Endothelial cell of umbilical vein (primary cell): ENCODE data around the gene AKAP11. TPM values are rescaled to one million over a fixed set of nuclear protein-coding genes. Genes with fewer than 3 reads are reported as not detected.
A peak's percentile ranks its signal among the peaks of the same experiment; 100 is the strongest.

ENCODE experiments used
- BruUV-seq: library from RNA; stranded (reverse); fragments of 400-500 nt; replicated peaks from 2 replicates; lab custom pipeline; 2021; lab: Mats Ljungman, UMichigan
- CTCF ChIA-PET: fragments of 300-600, 350-600 bp; sonication (Branson Sonifier 250); formaldehyde crosslinking; loops from one replicate; lab custom pipeline; 2021; ENCODE audit warnings: antibody characterized with exemption, inconsistent platforms; lab: Charles Lee
- POLR2A ChIA-PET: fragments of 300-600, 350-600 bp; sonication (Branson Sonifier 250); formaldehyde crosslinking; loops from one replicate; lab custom pipeline; 2021; ENCODE audit warnings: antibody characterized with exemption, inconsistent platforms; lab: Charles Lee
- DNase-seq: peaks from one replicate; pipeline ENCODE4 v3.0.0-alpha.2; 2011; ENCODE audit warnings: low read depth, low spot score
- FAIRE-seq: peaks from 2 replicates; lab custom pipeline; 2011; peaks lifted over from hg19 to GRCh38; lab: Jason Lieb, UNC
- H2AFZ ChIP-seq: 2 replicates; pipeline ENCODE4 v1.6.0; 2012; ENCODE audit warnings: low read depth, low read length, control low read depth, inconsistent platforms
- H3K27ac ChIP-seq: 2 replicates; pipeline ENCODE4 v1.5.1; 2011; ENCODE audit warnings: low read depth, mild to moderate bottlenecking, control low read depth, low read length, moderate library complexity; ENCODE audit not compliant: insufficient read depth
- H3K27me3 ChIP-seq, 2 experiments: 2 replicates each; pipeline versions ENCODE4 v1.6.0 to v1.6.1; 2011; ENCODE audit warnings: low read length in 2 of 2, mixed read lengths in 1 of 2; ENCODE audit not compliant: control insufficient read depth in 2 of 2, insufficient read depth in 2 of 2
- H3K36me3 ChIP-seq, 2 experiments: 2 replicates in 1 of 2; 3 replicates in 1 of 2; pipeline ENCODE4 v1.5.1; 2011; ENCODE audit warnings: low read length in 2 of 2, mild to moderate bottlenecking in 1 of 2, moderate library complexity in 1 of 2; ENCODE audit not compliant: control insufficient read depth in 2 of 2, insufficient read depth in 2 of 2; ENCODE audit errors: extremely low read depth in 1 of 2
- H3K4me1 ChIP-seq: 3 replicates; pipeline ENCODE4 v1.5.1; 2011; ENCODE audit warnings: mild to moderate bottlenecking, low read length; ENCODE audit not compliant: control insufficient read depth, insufficient read depth; ENCODE audit errors: extremely low read depth
- H3K4me2 ChIP-seq: 2 replicates; pipeline ENCODE4 v1.6.1; 2011; ENCODE audit warnings: low read length, control low read depth, mixed read lengths; ENCODE audit not compliant: insufficient read depth
- H3K4me3 ChIP-seq, 3 experiments: fragments of 200-600 bp in 1 of 3; sonication (generic), shearing (Covaris generic) in 1 of 3; replicated peaks in 1 of 3; 2 replicates each; pipeline ENCODE4 v1.5.1; 2011 to 2016; ENCODE audit warnings: control low read depth in 3 of 3, low read length in 3 of 3, mild to moderate bottlenecking in 2 of 3, inconsistent platforms in 1 of 3, low read depth in 1 of 3, moderate library complexity in 1 of 3; ENCODE audit not compliant: insufficient read depth in 1 of 3
- H3K79me2 ChIP-seq: 2 replicates; pipeline ENCODE4 v1.6.0; 2012; ENCODE audit warnings: low read length, inconsistent platforms; ENCODE audit not compliant: control insufficient read depth, insufficient read depth
- H3K9ac ChIP-seq: replicated peaks from 2 replicates; pipeline ENCODE3; 2011; ENCODE audit warnings: low read length, control low read depth; ENCODE audit not compliant: insufficient read depth; ENCODE audit errors: extremely low read depth
- H3K9me1 ChIP-seq: replicated peaks from 3 replicates; pipeline ENCODE4 v1.6.0; 2011; ENCODE audit warnings: mild to moderate bottlenecking, low read length; ENCODE audit not compliant: control insufficient read depth, insufficient read depth; ENCODE audit errors: extremely low read depth
- H3K9me3 ChIP-seq: replicated peaks from 2 replicates; pipeline ENCODE4 v1.5.1; 2012; ENCODE audit warnings: low read length, inconsistent platforms; ENCODE audit not compliant: control insufficient read depth, insufficient read depth
- H4K20me1 ChIP-seq: replicated peaks from 2 replicates; pipeline ENCODE3; 2011; ENCODE audit warnings: mild to moderate bottlenecking, low read length; ENCODE audit not compliant: control insufficient read depth, insufficient read depth; ENCODE audit errors: extremely low read depth
- CTCF ChIP-seq, 2 donors: IDR thresholded peaks; 1 replicate in 1 of 2; 2 replicates in 1 of 2; pipeline ENCODE4 v1.5.1; 2011; ENCODE audit warnings: low read length in 2 of 2, mild to moderate bottlenecking in 2 of 2, moderate library complexity in 2 of 2, control low read depth in 1 of 2, inconsistent platforms in 1 of 2, low read depth in 1 of 2; ENCODE audit not compliant: insufficient read depth in 1 of 2; ENCODE audit errors: extremely low read depth in 1 of 2
- EZH2 ChIP-seq: IDR thresholded peaks from 2 replicates; pipeline ENCODE4 v1.6.1; 2012; ENCODE audit warnings: borderline replicate concordance, low read depth, mild to moderate bottlenecking, moderate library complexity, low read length, inconsistent platforms; ENCODE audit not compliant: severe bottlenecking
- FOS ChIP-seq: IDR thresholded peaks from 2 replicates; pipeline ENCODE4 v1.6.1; 2011; ENCODE audit warnings: mild to moderate bottlenecking, low read length, moderate library complexity, borderline replicate concordance; ENCODE audit not compliant: insufficient read depth
- GATA2 ChIP-seq: IDR thresholded peaks from 2 replicates; pipeline ENCODE4 v1.7.0; 2011; ENCODE audit warnings: low read depth, mild to moderate bottlenecking, moderate library complexity, mixed read lengths, low read length; ENCODE audit not compliant: insufficient read length, insufficient read depth
- JUN ChIP-seq: IDR thresholded peaks from 2 replicates; pipeline ENCODE4 v1.6.1; 2011; ENCODE audit warnings: borderline replicate concordance, low read depth; ENCODE audit not compliant: insufficient read length, insufficient read depth
- MAX ChIP-seq: IDR thresholded peaks from 2 replicates; pipeline ENCODE4 v1.6.1; 2011; ENCODE audit not compliant: insufficient read depth, insufficient read length
- MYC ChIP-seq: IDR thresholded peaks from one replicate; pipeline ENCODE4 v1.6.1; 2011; ENCODE audit warnings: mild to moderate bottlenecking, low read depth, low read length
- POLR2A ChIP-seq: IDR thresholded peaks from 2 replicates; pipeline ENCODE4 v1.6.1; 2012; ENCODE audit warnings: low read depth, mild to moderate bottlenecking, control low read depth, low read length
- POLR2AphosphoS5 ChIP-seq: IDR thresholded peaks from 2 replicates; pipeline ENCODE4 v1.6.1; 2012; ENCODE audit warnings: low read depth, mild to moderate bottlenecking, control low read depth, low read length, moderate library complexity; ENCODE audit not compliant: insufficient read depth
- dilution Hi-C: fragments of 300-500 bp; cut with MboI; formaldehyde crosslinking; loops from one replicate; pipeline ENCODE4 v1.15.0; 2019; ENCODE audit warnings: low sequenced_read_pairs; ENCODE audit not compliant: extremely low pct_ligation_motif_present
- intact Hi-C: fragments of 100-400 bp; cut with micrococcal nuclease; formaldehyde crosslinking; loops from one replicate; pipeline ENCODE4 v1.10.0; 2022
- polyA plus RNA-seq, 4 experiments: library from polyadenylated mRNA; depleted of rRNA in 3 of 4; stranded (reverse) in 3 of 4; unstranded in 1 of 4; fragments of >200 nt; gene quantifications; 2 replicates each; pipeline versions ENCODE4 v1.2.1 to v1.2.3, GENCODE V29; 2011 to 2012; ENCODE audit warnings: missing spikeins in 1 of 4
- total RNA-seq: library from RNA; stranded (reverse); gene quantifications from 2 replicates; pipeline ENCODE4 v1.2.3, GENCODE V29; 2021

AKAP11 gene
- total and polyA plus RNA-seq, 2 donors (not counting 3 experiments of a cell fraction or from before 2014, with no cell fraction given) = 4.9 to 20.2 TPM

- TF ChIP-seq MAX (no peak), POLR2A (no peak), POLR2AphosphoS5 (no peak), MYC (no peak), EZH2 (no peak)
- H3K9ac ChIP-seq = peak overlapping the region; percentile 64
- H2AFZ ChIP-seq = peak overlapping the region; percentile 87
- H3K4me3 ChIP-seq = peak overlapping the region; percentile 55 to 86 (median 66)
- H3K27me3 ChIP-seq = no peaks in the 10 kb centered on the region
- H3K79me2 ChIP-seq = peaks cover 32% of the 10 kb centered on the region
- H3K4me2 ChIP-seq = peak overlapping the region; percentile 95
- ChIA-PET POLR2A (no interaction called here), CTCF (interaction anchor here (1.2 to 1.4 kb wide), 2 partner anchors 16 to 61 kb away, joined by 3 to 6 read pairs; no protein-coding TSS in a partner anchor)
- no peaks in the 10 kb centered on the region for H4K20me1 ChIP-seq
- no peaks in the 10 kb centered on the region for H3K9me3 ChIP-seq
- intact Hi-C loops = loop anchor here (5.0 kb wide), 1 partner anchor 225 kb away; the partner anchor contains the start of gene DGKH
- FAIRE-seq = no peak
- no peaks in the 10 kb centered on the region for H3K36me3 ChIP-seq
- DNase-seq = no peak
- dilution Hi-C loops = no loop called here
- no peaks in the 10 kb centered on the region for H3K9me1 ChIP-seq
- H3K4me1 ChIP-seq = peaks cover 17% of the 10 kb centered on the region
- no TSS peak for BruUV-seq
- no peak overlapping the region for H3K27ac ChIP-seq
These were observed 838 bp downstream of the AKAP11 start for GRCh38 chr13:42272804-42273175.

GRCh38 chr13:42274386-42275097 lies 2.6 kb downstream of the AKAP11 start:
- H2AFZ ChIP-seq = no peak overlapping the region
- no peak overlapping the region for H3K4me3 ChIP-seq
- ChIA-PET CTCF (no interaction called here), POLR2A (no interaction called here)
- H3K9me1 ChIP-seq = no peaks in the 10 kb centered on the region
- TF ChIP-seq POLR2A = no peak
- no peak for TF ChIP-seq GATA2
- no peak for TF ChIP-seq FOS
- TF ChIP-seq CTCF (IDR thresholded peaks at IDR 0.05; ENCODE audit: extremely low read depth in 1 of 2, insufficient read depth in 1 of 2, low read depth in 1 of 2, low read length in 2 of 2) = no peak
- TF ChIP-seq MYC = no peak
- no peak for TF ChIP-seq JUN
- no peak for TF ChIP-seq MAX
- TF ChIP-seq EZH2 = no peak
- TF ChIP-seq POLR2AphosphoS5 = no peak
- no TSS peak for BruUV-seq
- H4K20me1 ChIP-seq = no peaks in the 10 kb centered on the region
- no peaks in the 10 kb centered on the region for H3K9me3 ChIP-seq
- peaks cover 48% of the 10 kb centered on the region for H3K79me2 ChIP-seq
- DNase-seq (no peak), FAIRE-seq (no peak)
- H3K4me1 ChIP-seq = peaks cover 17% of the 10 kb centered on the region
- H3K36me3 ChIP-seq = no peaks in the 10 kb centered on the region
- no peaks in the 10 kb centered on the region for H3K27me3 ChIP-seq
- dilution Hi-C loops (no loop called here), intact Hi-C loops (loop anchor here (5.0 kb wide), 1 partner anchor 227 kb away; the partner anchor contains the start of gene DGKH)
- no peak overlapping the region for H3K27ac ChIP-seq
- H3K4me2 ChIP-seq = no peak overlapping the region
- H3K9ac ChIP-seq = no peak overlapping the region
